A549 (cell line): ENCODE data around the gene RASA1. TPM values are rescaled to one million over a fixed set of nuclear protein-coding genes. Genes with fewer than 3 reads are reported as not detected.

Source experiments
- ATAC-seq, 2 experiments: fragments of 200-7000 bp in 1 of 2; fragments of >200 bp in 1 of 2; cut with Nextera tagmentation in 1 of 2; cut with Tn5 transposase in 1 of 2; 3 replicates each; pipeline versions ENCODE4 v1.8.0 to v1.9.1; 2018 to 2020; ENCODE audit warnings: mild to moderate bottlenecking in 1 of 2, moderate library complexity in 1 of 2
- CTCF ChIA-PET: fragments of 300-600 bp; sonication (Branson Sonifier 250); formaldehyde crosslinking; extraction: SDS; loops from one replicate; lab custom pipeline; 2021; ENCODE audit warnings: antibody characterized with exemption, inconsistent platforms; lab: Yijun Ruan, JAX
- POLR2A ChIA-PET: fragments of 350-600 bp; formaldehyde crosslinking; extraction: SDS; loops from one replicate; lab custom pipeline; 2021; ENCODE audit warnings: antibody characterized with exemption, inconsistent platforms; lab: Yijun Ruan, JAX
- DNase-seq, 2 experiments: peaks; one replicate each; pipeline versions ENCODE4 v3.0.0 to v3.0.0-alpha.2; 2011 to 2016; ENCODE audit warnings: low read depth in 1 of 2, low spot score in 1 of 2
- FAIRE-seq: peaks from 2 replicates; lab custom pipeline; 2011; peaks lifted over from hg19 to GRCh38; lab: Jason Lieb, UNC
- H3K27ac ChIP-seq, 2 experiments: fragments of >200 bp; sonication (Bioruptor Twin); formaldehyde crosslinking; 3 replicates each; pipeline ENCODE4 v1.5.1; 2016 to 2017
- H3K4me1 ChIP-seq: fragments of >200 bp; sonication (Bioruptor Twin); formaldehyde crosslinking; 3 replicates; pipeline ENCODE4 v1.6.1; 2016
- H3K4me2 ChIP-seq: fragments of >200 bp; sonication (Bioruptor Twin); formaldehyde crosslinking; 3 replicates; pipeline ENCODE4 v1.6.1; 2016
- H3K4me3 ChIP-seq: fragments of >200 bp; sonication (Bioruptor Twin); formaldehyde crosslinking; 3 replicates; pipeline ENCODE4 v1.5.1; 2016
- H3K9me3 ChIP-seq: fragments of >200 bp; sonication (Bioruptor Twin); formaldehyde crosslinking; 3 replicates; pipeline ENCODE4 v1.6.1; 2016
- CBX2 ChIP-seq: fragments of 200-600 bp; sonication (generic); IDR thresholded peaks from 2 replicates; pipeline ENCODE4 v1.6.1; 2016; ENCODE audit warnings: low read depth, mild to moderate bottlenecking, borderline replicate concordance
- CEBPB ChIP-seq, 2 experiments: fragments of >200 bp in 1 of 2; sonication (Bioruptor Twin) in 1 of 2; formaldehyde crosslinking in 1 of 2; IDR thresholded peaks; 2 replicates each; pipeline ENCODE4 v1.6.1; 2012 to 2016
- CHD2 ChIP-seq: fragments of 150-350 bp; IDR thresholded peaks from 2 replicates; pipeline ENCODE4 v1.6.1; 2014; ENCODE audit warnings: low read length; ENCODE audit not compliant: partially characterized antibody
- EHMT2 ChIP-seq: fragments of 200-600 bp; sonication (generic); IDR thresholded peaks from 2 replicates; pipeline ENCODE4 v1.6.1; 2016; ENCODE audit warnings: antibody characterized with exemption, low read depth, mild to moderate bottlenecking, moderate library complexity
- ELK1 ChIP-seq: fragments of 150-350 bp; IDR thresholded peaks from 2 replicates; pipeline ENCODE4 v1.6.1; 2014; ENCODE audit warnings: low read depth, mild to moderate bottlenecking, low read length
- EP300 ChIP-seq, 2 experiments: fragments of >200 bp; sonication (Bioruptor Twin); formaldehyde crosslinking; IDR thresholded peaks; 2 replicates in 1 of 2; 3 replicates in 1 of 2; pipeline ENCODE4 v1.6.1; 2016 to 2017
- FOSL2 ChIP-seq, 2 experiments: fragments of 450-650 bp in 1 of 2; fragments of >200 bp in 1 of 2; sonication (Bioruptor Twin) in 1 of 2; formaldehyde crosslinking; IDR thresholded peaks; 2 replicates each; pipeline versions ENCODE4 v1.5.0 to v1.6.1; 2016 to 2020; ENCODE audit warnings: mild to moderate bottlenecking in 1 of 2, moderate library complexity in 1 of 2
- FOXS1 ChIP-seq: fragments of 250-450 bp; sonication (Bioruptor Pico); IDR thresholded peaks from 2 replicates; pipeline ENCODE4 v1.5.0; 2020; ENCODE audit warnings: mild to moderate bottlenecking, moderate library complexity
- GATA3 ChIP-seq: IDR thresholded peaks from 2 replicates; pipeline ENCODE4 v1.6.1; 2012; ENCODE audit warnings: borderline replicate concordance
- HDAC2 ChIP-seq: fragments of 200-600 bp; sonication (generic); IDR thresholded peaks from 2 replicates; pipeline ENCODE4 v1.6.1; 2016
- HES2 ChIP-seq: fragments of >200 bp; sonication (Bioruptor Twin); formaldehyde crosslinking; IDR thresholded peaks from 2 replicates; pipeline ENCODE4 v1.6.1; 2016
- HEYL ChIP-seq: fragments of 250-450 bp; sonication (Bioruptor Pico); IDR thresholded peaks from 2 replicates; pipeline ENCODE4 v1.8.0; 2021; ENCODE audit warnings: mild to moderate bottlenecking, moderate library complexity
- JUN ChIP-seq, 2 experiments: fragments of >200 bp; sonication (Bioruptor Twin); formaldehyde crosslinking; IDR thresholded peaks; 2 replicates in 1 of 2; 3 replicates in 1 of 2; pipeline ENCODE4 v1.6.1; 2016 to 2017
- KDM1A ChIP-seq: fragments of 200-600 bp; sonication (generic); IDR thresholded peaks from 2 replicates; pipeline ENCODE4 v1.6.1; 2016; ENCODE audit warnings: low read depth, mild to moderate bottlenecking
- MAFK ChIP-seq: fragments of 450-650 bp; IDR thresholded peaks from 2 replicates; pipeline ENCODE4 v1.6.1; 2014; ENCODE audit not compliant: partially characterized antibody
- NFE2L2 ChIP-seq: fragments of 150-350 bp; conservative IDR thresholded peaks from 2 replicates; pipeline ENCODE4 v1.6.1; 2014; ENCODE audit warnings: low read length
- NR3C1 ChIP-seq: fragments of >200 bp; sonication (Bioruptor Twin); formaldehyde crosslinking; IDR thresholded peaks from 3 replicates; pipeline ENCODE4 v1.6.1; 2017
- PHF8 ChIP-seq: fragments of 200-600 bp; sonication (generic); IDR thresholded peaks from 2 replicates; pipeline ENCODE4 v1.6.1; 2016; ENCODE audit warnings: low read depth, mild to moderate bottlenecking, antibody characterized with exemption, moderate library complexity, borderline replicate concordance
- POLR2A ChIP-seq: IDR thresholded peaks from 2 replicates; pipeline ENCODE4 v1.6.1; 2012; ENCODE audit warnings: mild to moderate bottlenecking, low read length
- RARB ChIP-seq: fragments of 250-450 bp; sonication (Bioruptor Pico); IDR thresholded peaks from 2 replicates; pipeline ENCODE4 v1.8.0; 2021; ENCODE audit warnings: mild to moderate bottlenecking, moderate library complexity
- RCOR1 ChIP-seq: fragments of 150-350 bp; IDR thresholded peaks from 2 replicates; pipeline ENCODE4 v1.6.1; 2014; ENCODE audit warnings: antibody characterized with exemption, low read length, low read depth
- RFX5 ChIP-seq: fragments of 450-650 bp; IDR thresholded peaks from 2 replicates; pipeline ENCODE4 v1.7.1; 2014; ENCODE audit warnings: antibody characterized with exemption, mild to moderate bottlenecking, moderate library complexity
- RNF2 ChIP-seq: fragments of 200-600 bp; sonication (generic); IDR thresholded peaks from 2 replicates; pipeline ENCODE4 v1.6.1; 2016; ENCODE audit warnings: low read depth, mild to moderate bottlenecking, antibody characterized with exemption, moderate library complexity, borderline replicate concordance
- SMC3 ChIP-seq: fragments of >200 bp; sonication (Bioruptor Twin); formaldehyde crosslinking; IDR thresholded peaks from 3 replicates; pipeline ENCODE4 v1.6.1; 2018; ENCODE audit warnings: inconsistent platforms
- SREBF2 ChIP-seq: fragments of 450-650 bp; IDR thresholded peaks from 2 replicates; pipeline ENCODE4 v1.6.1; 2014; ENCODE audit warnings: mild to moderate bottlenecking, moderate library complexity
- TP53 ChIP-seq: fragments of 250-450 bp; sonication (Bioruptor Pico); IDR thresholded peaks from 2 replicates; pipeline ENCODE4 v1.5.0; 2021; ENCODE audit warnings: mild to moderate bottlenecking, moderate library complexity
- USF2 ChIP-seq: fragments of 450-650 bp; IDR thresholded peaks from 2 replicates; pipeline ENCODE4 v1.6.1; 2014; ENCODE audit warnings: antibody characterized with exemption
- WGBS: methylation state at CpG from one replicate; pipeline ENCODE4 v1.1.6; 2017; ENCODE audit errors: missing lambda C conversion rate; 5-methylcytosine and 5-hydroxymethylcytosine counted together
- polyA plus RNA-seq, 4 experiments: library from polyadenylated mRNA; depleted of rRNA in 3 of 4; stranded (reverse); fragments of >200 nt; fragmentation: RNase III in 1 of 4; extraction: RNeasy Plus Mini Kit Qiagen cat#74134 plus additional on column Dnase treatment in 1 of 4; gene quantifications; 2 replicates in 3 of 4; 3 replicates in 1 of 4; pipeline ENCODE4 v1.2.3, GENCODE V29; 2011 to 2017
- TF ChIP-seq, protein P1 (sequence below): IDR thresholded peaks from 2 replicates; pipeline ENCODE4 v1.6.1; 2012
- TF ChIP-seq, protein P2 (sequence below): fragments of 200-600 bp; sonication (generic); IDR thresholded peaks from 2 replicates; pipeline ENCODE4 v1.6.1; 2016; ENCODE audit warnings: antibody characterized with exemption, mild to moderate bottlenecking, moderate library complexity

Gene RASA1
- polyA plus RNA-seq, 2 of the 4 experiments (the other 2 are of a cell fraction), result 18.3 to 41.5 TPM

- WGBS, result 90% methylated on average over 15 of the region's 16 CpGs
- H3K4me3 ChIP-seq, result no peak overlapping the region
- TF ChIP-seq HDAC2, result no peak
- TF ChIP-seq ELK1, result no peak
- TF ChIP-seq NFE2L2, result no peak
- no peak for TF ChIP-seq TP53 (CRISPR knock-in tag)
- TF ChIP-seq RNF2, result no peak
- TF ChIP-seq POLR2A, result no peak
- TF ChIP-seq RFX5, result no peak
- no peak for TF ChIP-seq NR3C1
- TF ChIP-seq RARB (CRISPR knock-in tag), result no peak
- TF ChIP-seq MAFK, result no peak
- no peak for TF ChIP-seq EP300 (IDR thresholded peaks at IDR 0.05)
- TF ChIP-seq SREBF2, result no peak
- TF ChIP-seq SMC3, result no peak
- no peak for TF ChIP-seq HES2
- no peak for TF ChIP-seq RCOR1
- no peak for TF ChIP-seq HEYL (CRISPR knock-in tag)
- TF ChIP-seq, all 56 proteins: peak for 0
- FAIRE-seq (no peak), ATAC-seq (no peak), DNase-seq (no peak)
- Histone ChIP-seq H3K4me2 (no peak overlapping the region), H3K4me1 (no peaks in the 10 kb centered on the region), H3K27ac (no peak overlapping the region), H3K9me3 (no peaks in the 10 kb centered on the region)
- ChIA-PET CTCF (interaction anchor here (0.6 kb wide), 1 partner anchor 892 kb away, joined by 3 read pairs; no protein-coding TSS in a partner anchor), POLR2A (no interaction called here)
These were observed 15.4 kb upstream of the RASA1 start for GRCh38 chr5:87252283-87252605.

GRCh38 chr5:87254035-87254434 is 13.6 kb upstream of the RASA1 start:
- no peak overlapping the region for H3K4me3 ChIP-seq
- ChIA-PET POLR2A (interaction anchor here (1.1 kb wide), 1 partner anchor 14 kb away, joined by 5 read pairs; the partner anchor contains the start of gene RASA1), CTCF (interaction anchor here (0.7 kb wide), 1 partner anchor 357 kb away, joined by 5 read pairs; no protein-coding TSS in a partner anchor)
- ATAC-seq, result no peak
- no peaks in the 10 kb centered on the region for H3K4me1 ChIP-seq
- H3K4me2 ChIP-seq, result no peak overlapping the region
- no peak for FAIRE-seq
- no peaks in the 10 kb centered on the region for H3K9me3 ChIP-seq
- H3K27ac ChIP-seq, result no peak overlapping the region
- TF ChIP-seq CHD2 (no peak), EHMT2 (no peak), FOSL2 (IDR thresholded peaks at IDR 0.05) (no peak), FOSL2 (CRISPR knock-in tag; IDR thresholded peaks at IDR 0.05) (no peak), GATA3 (no peak), FOXS1 (CRISPR knock-in tag) (no peak), JUN (IDR thresholded peaks at IDR 0.05) (no peak), MAFK (no peak), EP300 (IDR thresholded peaks at IDR 0.05) (no peak), NR3C1 (no peak), SREBF2 (no peak), PHF8 (no peak), CBX2 (no peak), RFX5 (no peak), USF2 (no peak), CEBPB (IDR thresholded peaks at IDR 0.05) (no peak), RNF2 (no peak), KDM1A (no peak)
- TF ChIP-seq, protein P1, sequence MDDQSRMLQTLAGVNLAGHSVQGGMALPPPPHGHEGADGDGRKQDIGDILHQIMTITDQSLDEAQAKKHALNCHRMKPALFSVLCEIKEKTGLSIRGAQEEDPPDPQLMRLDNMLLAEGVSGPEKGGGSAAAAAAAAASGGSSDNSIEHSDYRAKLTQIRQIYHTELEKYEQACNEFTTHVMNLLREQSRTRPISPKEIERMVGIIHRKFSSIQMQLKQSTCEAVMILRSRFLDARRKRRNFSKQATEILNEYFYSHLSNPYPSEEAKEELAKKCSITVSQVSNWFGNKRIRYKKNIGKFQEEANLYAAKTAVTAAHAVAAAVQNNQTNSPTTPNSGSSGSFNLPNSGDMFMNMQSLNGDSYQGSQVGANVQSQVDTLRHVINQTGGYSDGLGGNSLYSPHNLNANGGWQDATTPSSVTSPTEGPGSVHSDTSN, result no peak
- TF ChIP-seq, protein P2, sequence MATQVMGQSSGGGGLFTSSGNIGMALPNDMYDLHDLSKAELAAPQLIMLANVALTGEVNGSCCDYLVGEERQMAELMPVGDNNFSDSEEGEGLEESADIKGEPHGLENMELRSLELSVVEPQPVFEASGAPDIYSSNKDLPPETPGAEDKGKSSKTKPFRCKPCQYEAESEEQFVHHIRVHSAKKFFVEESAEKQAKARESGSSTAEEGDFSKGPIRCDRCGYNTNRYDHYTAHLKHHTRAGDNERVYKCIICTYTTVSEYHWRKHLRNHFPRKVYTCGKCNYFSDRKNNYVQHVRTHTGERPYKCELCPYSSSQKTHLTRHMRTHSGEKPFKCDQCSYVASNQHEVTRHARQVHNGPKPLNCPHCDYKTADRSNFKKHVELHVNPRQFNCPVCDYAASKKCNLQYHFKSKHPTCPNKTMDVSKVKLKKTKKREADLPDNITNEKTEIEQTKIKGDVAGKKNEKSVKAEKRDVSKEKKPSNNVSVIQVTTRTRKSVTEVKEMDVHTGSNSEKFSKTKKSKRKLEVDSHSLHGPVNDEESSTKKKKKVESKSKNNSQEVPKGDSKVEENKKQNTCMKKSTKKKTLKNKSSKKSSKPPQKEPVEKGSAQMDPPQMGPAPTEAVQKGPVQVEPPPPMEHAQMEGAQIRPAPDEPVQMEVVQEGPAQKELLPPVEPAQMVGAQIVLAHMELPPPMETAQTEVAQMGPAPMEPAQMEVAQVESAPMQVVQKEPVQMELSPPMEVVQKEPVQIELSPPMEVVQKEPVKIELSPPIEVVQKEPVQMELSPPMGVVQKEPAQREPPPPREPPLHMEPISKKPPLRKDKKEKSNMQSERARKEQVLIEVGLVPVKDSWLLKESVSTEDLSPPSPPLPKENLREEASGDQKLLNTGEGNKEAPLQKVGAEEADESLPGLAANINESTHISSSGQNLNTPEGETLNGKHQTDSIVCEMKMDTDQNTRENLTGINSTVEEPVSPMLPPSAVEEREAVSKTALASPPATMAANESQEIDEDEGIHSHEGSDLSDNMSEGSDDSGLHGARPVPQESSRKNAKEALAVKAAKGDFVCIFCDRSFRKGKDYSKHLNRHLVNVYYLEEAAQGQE, result no peak
- WGBS, result 64% methylated on average over 2 of the region's 2 CpGs
- DNase-seq, result no peak
